ENCODE results near the gene COG8.

Gene COG8

GRCh38 chr16:69349536-69349935 lies 10.2 kb upstream of the COG8 start:
- no peak overlapping the region for H3K4me3 ChIP-seq
- no peak for TF ChIP-seq Cebpa-rat (IDR thresholded peaks at IDR 0.05)
- H3K36me3 ChIP-seq, result peaks cover 73% of the 10 kb centered on the region
- H3K4me2 ChIP-seq, result no peak overlapping the region
- no peak overlapping the region for H3K27ac ChIP-seq
- no peaks in the 10 kb centered on the region for H4K20me1 ChIP-seq
- no peaks in the 10 kb centered on the region for H3K27me3 ChIP-seq
- H3K9ac ChIP-seq, result no peak overlapping the region
- no peaks in the 10 kb centered on the region for H3K9me3 ChIP-seq
- H3K4me1 ChIP-seq, result no peaks in the 10 kb centered on the region; the same call in 1 of the 2 replicates

GRCh38 chr16:69348222-69348621 lies 8.9 kb upstream of the COG8 start:
- Histone ChIP-seq H3K4me3 (no peak overlapping the region), H3K27ac (no peak overlapping the region), H3K27me3 (no peaks in the 10 kb centered on the region), H4K20me1 (peaks cover 9% of the 10 kb centered on the region; the same call in 1 of the 2 replicates), H3K4me2 (no peak overlapping the region), H3K9me3 (no peaks in the 10 kb centered on the region), H3K36me3 (peaks cover 77% of the 10 kb centered on the region), H3K4me1 (no peaks in the 10 kb centered on the region; the same call in 1 of the 2 replicates), H3K9ac (no peak overlapping the region)
- TF ChIP-seq Cebpa-rat (IDR thresholded peaks at IDR 0.05), result no peak

- H3K9me3 ChIP-seq, result no peaks in the 10 kb centered on the region
- H3K4me2 ChIP-seq, result no peak overlapping the region
- H3K36me3 ChIP-seq, result peaks cover 77% of the 10 kb centered on the region
- H4K20me1 ChIP-seq, result peaks cover 17% of the 10 kb centered on the region; the same call in 1 of the 2 replicates
- no peak overlapping the region for H3K27ac ChIP-seq
- no peaks in the 10 kb centered on the region for H3K27me3 ChIP-seq
- H3K4me1 ChIP-seq, result peaks cover 11% of the 10 kb centered on the region
- H3K9ac ChIP-seq, result no peak overlapping the region
- H3K4me3 ChIP-seq, result no peak overlapping the region
- no peak for TF ChIP-seq Cebpa-rat (IDR thresholded peaks at IDR 0.05)
Observed at GRCh38 chr16:69346683-69347082, 7.3 kb upstream of the COG8 start.

- H4K20me1 ChIP-seq, result peaks cover 19% of the 10 kb centered on the region; the same call in 1 of the 2 replicates
- no peak overlapping the region for H3K9ac ChIP-seq
- H3K9me3 ChIP-seq, result no peaks in the 10 kb centered on the region
- H3K4me2 ChIP-seq, result no peak overlapping the region
- peaks cover 77% of the 10 kb centered on the region for H3K36me3 ChIP-seq
- H3K27ac ChIP-seq, result no peak overlapping the region
- no peak overlapping the region for H3K4me3 ChIP-seq
- no peaks in the 10 kb centered on the region for H3K27me3 ChIP-seq
- no peak for TF ChIP-seq Cebpa-rat (IDR thresholded peaks at IDR 0.05)
- H3K4me1 ChIP-seq, result peaks cover 19% of the 10 kb centered on the region
Observed at GRCh38 chr16:69345923-69346322, 6.6 kb upstream of the COG8 start.

- H3K9ac ChIP-seq, result no peak overlapping the region
- peaks cover 65% of the 10 kb centered on the region for H3K36me3 ChIP-seq
- H4K20me1 ChIP-seq, result peaks cover 19% of the 10 kb centered on the region; the same call in 1 of the 2 replicates
- no peaks in the 10 kb centered on the region for H3K9me3 ChIP-seq
- no peaks in the 10 kb centered on the region for H3K27me3 ChIP-seq
- no peak overlapping the region for H3K4me3 ChIP-seq
- no peak overlapping the region for H3K27ac ChIP-seq
- TF ChIP-seq Cebpa-rat (IDR thresholded peaks at IDR 0.05), result no peak
- no peak overlapping the region for H3K4me2 ChIP-seq
- peaks cover 24% of the 10 kb centered on the region for H3K4me1 ChIP-seq
Observed at GRCh38 chr16:69344171-69344570, 4.8 kb upstream of the COG8 start.

GRCh38 chr16:69340095-69340644 lies 806 bp upstream of the COG8 start:
- peaks cover 44% of the 10 kb centered on the region for H3K4me1 ChIP-seq
- TF ChIP-seq Cebpa-rat (IDR thresholded peaks at IDR 0.05), result no peak
- H3K36me3 ChIP-seq, result peaks cover 67% of the 10 kb centered on the region
- peak overlapping the region; percentile 98 for H3K27ac ChIP-seq
- H4K20me1 ChIP-seq, result peaks cover 19% of the 10 kb centered on the region; the same call in 1 of the 2 replicates
- H3K9ac ChIP-seq, result peak overlapping the region; percentile 90
- peak overlapping the region; percentile 86 for H3K4me3 ChIP-seq
- H3K9me3 ChIP-seq, result no peaks in the 10 kb centered on the region
- H3K27me3 ChIP-seq, result no peaks in the 10 kb centered on the region
- peak overlapping the region; percentile 94 for H3K4me2 ChIP-seq

- TF ChIP-seq Cebpa-rat (IDR thresholded peaks at IDR 0.05), result no peak
- H3K9me3 ChIP-seq, result no peaks in the 10 kb centered on the region
- peak overlapping the region; percentile 90 for H3K9ac ChIP-seq
- no peaks in the 10 kb centered on the region for H3K27me3 ChIP-seq
- H4K20me1 ChIP-seq, result peaks cover 15% of the 10 kb centered on the region; the same call in 1 of the 2 replicates
- peak overlapping the region; percentile 98 for H3K4me2 ChIP-seq
- peaks cover 67% of the 10 kb centered on the region for H3K36me3 ChIP-seq
- H3K4me3 ChIP-seq, result peak overlapping the region; percentile 86
- H3K27ac ChIP-seq, result peak overlapping the region; percentile 98
- H3K4me1 ChIP-seq, result peaks cover 51% of the 10 kb centered on the region
Observed at GRCh38 chr16:69338557-69339288, 641 bp downstream of the COG8 start.

GRCh38 chr16:69334696-69335095 lies 4.7 kb downstream of the COG8 start:
- Histone ChIP-seq H3K27me3 (no peaks in the 10 kb centered on the region), H3K4me2 (no peak overlapping the region), H3K4me3 (no peak overlapping the region), H3K9me3 (no peaks in the 10 kb centered on the region), H3K9ac (no peak overlapping the region), H3K36me3 (peaks cover 56% of the 10 kb centered on the region), H3K27ac (no peak overlapping the region), H4K20me1 (peaks cover 5% of the 10 kb centered on the region), H3K4me1 (peaks cover 39% of the 10 kb centered on the region)
- TF ChIP-seq Cebpa-rat (IDR thresholded peaks at IDR 0.05), result no peak

GRCh38 chr16:69330286-69331109 lies 8.9 kb downstream of the COG8 start, which contains the start of gene PDF:
TSS of gene PDF (minus strand) at chr16:69330588. CDS start at chr16:69330570, 18 bp downstream.
- H3K4me2 ChIP-seq, result peak within 1 kb of the TSS; percentile 96
- H3K4me1 ChIP-seq, result peaks cover 60% of the 10 kb centered on the region
- peaks cover 76% of the 10 kb centered on the region for H3K36me3 ChIP-seq
- no peaks in the 10 kb centered on the region for H3K27me3 ChIP-seq
- peak within 1 kb of the TSS; percentile 84 for H3K27ac ChIP-seq
- H3K4me3 ChIP-seq, result peak within 1 kb of the TSS; percentile 83
- no peaks in the 10 kb centered on the region for H3K9me3 ChIP-seq
- peak within 1 kb of the TSS; percentile 82 for H3K9ac ChIP-seq
- no peak for TF ChIP-seq Cebpa-rat (IDR thresholded peaks at IDR 0.05)
- H4K20me1 ChIP-seq, result peaks cover 47% of the 10 kb centered on the region
